Coronary artery (tissue), 2 donors: ENCODE results near the gene CEACAM16.

Experiments used
- DNase-seq: peaks from one replicate; pipeline ENCODE4 v3.0.0-alpha.2; 2017; ENCODE audit warnings: low spot score
- H3K27ac ChIP-seq, 2 donors: fragments of 200-600 bp; sonication (generic); one replicate each; pipeline ENCODE4 v1.5.1; 2016 to 2019
- H3K4me3 ChIP-seq: fragments of 200-600 bp; sonication (generic); 2 replicates; pipeline ENCODE4 v1.5.1; 2016; ENCODE audit warnings: mild to moderate bottlenecking, moderate library complexity
- CTCF ChIP-seq: fragments of 200-600 bp; sonication (generic); IDR thresholded peaks from one replicate; pipeline ENCODE4 v1.5.1; 2019; ENCODE audit warnings: antibody characterized with exemption

The CEACAM16 gene

GRCh38 chr19:44696939-44697669 lies 1.8 kb upstream of the CEACAM16 start:
- DNase-seq, result no peak
- H3K4me3 ChIP-seq, result no peak overlapping the region
- no peak overlapping the region for H3K27ac ChIP-seq
- TF ChIP-seq CTCF, result no peak

GRCh38 chr19:44697670-44698034 lies 1.3 kb upstream of the CEACAM16 start:
- H3K4me3 ChIP-seq, result no peak overlapping the region
- no peak overlapping the region for H3K27ac ChIP-seq
- no peak for DNase-seq
- no peak for TF ChIP-seq CTCF

GRCh38 chr19:44700547-44700946 lies 1.6 kb downstream of the CEACAM16 start:
- no peak for DNase-seq

GRCh38 chr19:44701228-44701627 lies 2.3 kb downstream of the CEACAM16 start:
- Histone ChIP-seq H3K27ac (no peak overlapping the region), H3K4me3 (no peak overlapping the region)
- no peak for DNase-seq
- no peak for TF ChIP-seq CTCF

More at GRCh38 chr19:44700547-44700946, 1.6 kb downstream of the CEACAM16 start:
- Histone ChIP-seq H3K27ac (no peak overlapping the region), H3K4me3 (no peak overlapping the region)
- no peak for TF ChIP-seq CTCF

- Histone ChIP-seq H3K4me3 (no peak overlapping the region), H3K27ac (no peak overlapping the region)
- DNase-seq, result no peak
- TF ChIP-seq CTCF, result no peak
These were observed 3.7 kb downstream of the CEACAM16 start for GRCh38 chr19:44702551-44703176.

GRCh38 chr19:44703336-44704078 lies 4.6 kb downstream of the CEACAM16 start:
- no peak for DNase-seq
- Histone ChIP-seq H3K4me3 (no peak overlapping the region), H3K27ac (no peak overlapping the region)
- no peak for TF ChIP-seq CTCF
